CD14-positive monocyte (primary cell): Measurements from ENCODE around the gene CARMIL1. TPM values are rescaled to one million over a fixed set of nuclear protein-coding genes. Genes with fewer than 3 reads are reported as not detected.

ENCODE experiments used
- DNase-seq, 3 donors: peaks; one replicate each; pipeline ENCODE4 v3.0.0-alpha.2; 2011 to 2022
- H2AFZ ChIP-seq: 2 replicates; pipeline ENCODE4 v1.6.0; 2012; ENCODE audit warnings: mild to moderate bottlenecking, low read depth, low read length, inconsistent platforms; ENCODE audit not compliant: insufficient read depth, poor library complexity, severe bottlenecking
- H3K27ac ChIP-seq, 2 donors: 1 replicate in 1 of 2; 2 replicates in 1 of 2; pipeline ENCODE4 v1.5.1; 2012 to 2013; ENCODE audit warnings: low read length in 2 of 2, control low read depth in 1 of 2, inconsistent platforms in 1 of 2, low read depth in 1 of 2, mild to moderate bottlenecking in 1 of 2
- H3K27me3 ChIP-seq, 2 donors: one replicate each; pipeline versions ENCODE4 v1.6.0 to v1.6.1; 2011 to 2013; ENCODE audit warnings: low read length in 2 of 2; ENCODE audit not compliant: control insufficient read depth in 2 of 2, insufficient read depth in 2 of 2
- H3K36me3 ChIP-seq, 2 donors: replicated peaks in 1 of 2; 1 replicate in 1 of 2; 2 replicates in 1 of 2; pipeline versions ENCODE4 v1.5.1 to v1.6.1; 2012 to 2013; ENCODE audit warnings: low read length in 2 of 2, control low read depth in 1 of 2, inconsistent platforms in 1 of 2, mild to moderate bottlenecking in 1 of 2; ENCODE audit not compliant: insufficient read depth in 2 of 2, control insufficient read depth in 1 of 2
- H3K4me1 ChIP-seq, 2 donors: 1 replicate in 1 of 2; 2 replicates in 1 of 2; pipeline versions ENCODE4 v1.5.1 to v1.6.1; 2012 to 2013; ENCODE audit warnings: low read length in 2 of 2, control low read depth in 1 of 2, inconsistent platforms in 1 of 2, mild to moderate bottlenecking in 1 of 2, moderate library complexity in 1 of 2; ENCODE audit not compliant: insufficient read depth in 2 of 2, control insufficient read depth in 1 of 2
- H3K4me2 ChIP-seq: replicated peaks from 2 replicates; pipeline ENCODE3; 2012; ENCODE audit warnings: low read length, moderate library complexity, mild to moderate bottlenecking; ENCODE audit not compliant: poor library complexity, severe bottlenecking; ENCODE audit errors: extremely low read depth
- H3K4me3 ChIP-seq, 3 experiments: fragments of 200-600 bp in 1 of 3; sonication (generic) in 1 of 3; replicated peaks in 1 of 3; 1 replicate in 2 of 3; 2 replicates in 1 of 3; pipeline ENCODE4 v1.5.1; 2011 to 2013; ENCODE audit warnings: low read length in 3 of 3, mild to moderate bottlenecking in 3 of 3, control low read depth in 2 of 3, low read depth in 2 of 3, inconsistent platforms in 1 of 3, moderate library complexity in 1 of 3
- H3K79me2 ChIP-seq: 2 replicates; pipeline ENCODE4 v1.6.0; 2012; ENCODE audit warnings: mild to moderate bottlenecking, control low read depth, inconsistent platforms, low read length, moderate library complexity; ENCODE audit not compliant: insufficient read depth
- H3K9ac ChIP-seq: 2 replicates; pipeline ENCODE4 v1.6.0; 2017; ENCODE audit warnings: low read length, mild to moderate bottlenecking; ENCODE audit not compliant: insufficient read depth, poor library complexity, severe bottlenecking
- H3K9me3 ChIP-seq, 2 donors: replicated peaks in 1 of 2; 1 replicate in 1 of 2; 2 replicates in 1 of 2; pipeline versions ENCODE4 v1.5.1 to v1.6.1; 2012 to 2013; ENCODE audit warnings: low read length in 2 of 2, control low read depth in 1 of 2; ENCODE audit not compliant: control insufficient read depth in 1 of 2, insufficient read depth in 1 of 2
- H4K20me1 ChIP-seq: 2 replicates; pipeline ENCODE4 v1.6.0; 2012; ENCODE audit warnings: mild to moderate bottlenecking, low read length, control low read depth, moderate library complexity; ENCODE audit not compliant: insufficient read depth
- H3K27ac Mint-ChIP-seq, 7 donors: one replicate each; pipeline ENCODE4 v1.8.0; 2020; ENCODE audit warnings: mild to moderate bottlenecking in 7 of 7, mixed read lengths in 7 of 7, moderate library complexity in 6 of 7, inconsistent platforms in 2 of 7
- H3K27me3 Mint-ChIP-seq, 3 donors: one replicate each; pipeline ENCODE4 v1.8.0; 2021 to 2022; ENCODE audit warnings: low read depth in 3 of 3, mild to moderate bottlenecking in 3 of 3, mixed read lengths in 3 of 3, moderate library complexity in 3 of 3, inconsistent platforms in 1 of 3
- H3K36me3 Mint-ChIP-seq, 2 donors: one replicate each; pipeline ENCODE4 v1.8.0; 2020; ENCODE audit warnings: mixed read lengths in 2 of 2, inconsistent platforms in 1 of 2, mild to moderate bottlenecking in 1 of 2
- H3K4me1 Mint-ChIP-seq: one replicate; pipeline ENCODE4 v1.8.0; 2020; ENCODE audit warnings: mild to moderate bottlenecking, mixed read lengths
- H3K4me3 Mint-ChIP-seq, 2 donors: one replicate each; pipeline ENCODE4 v1.8.0; 2020; ENCODE audit warnings: mild to moderate bottlenecking in 2 of 2, mixed read lengths in 2 of 2, moderate library complexity in 1 of 2
- H3K9me3 Mint-ChIP-seq, 7 donors: one replicate each; pipeline ENCODE4 v1.8.0; 2020 to 2022; ENCODE audit warnings: mixed read lengths in 7 of 7, mild to moderate bottlenecking in 6 of 7, moderate library complexity in 6 of 7, inconsistent platforms in 2 of 7
- CTCF ChIP-seq: fragments of 200-600 bp; IDR thresholded peaks from one replicate; pipeline ENCODE4 v1.8.0; 2022; ENCODE audit warnings: antibody characterized with exemption, mild to moderate bottlenecking
- WGBS: methylation state at CpG from one replicate; pipeline ENCODE4 v1.1.5; 2013; ENCODE audit warnings: missing lambda C conversion rate; ENCODE audit not compliant: insufficient coverage; 5-methylcytosine and 5-hydroxymethylcytosine counted together
- intact Hi-C, 2 donors: fragments of 100-400 bp; cut with micrococcal nuclease; formaldehyde crosslinking; loops; one replicate each; pipeline versions ENCODE4 v1.15.0 to v1.15.1; 2023
- polyA plus RNA-seq, 3 donors: library from polyadenylated mRNA; depleted of rRNA in 1 of 3; unstranded in 2 of 3; stranded (reverse) in 1 of 3; fragments of 300-500 nt in 2 of 3; fragments of >200 nt in 1 of 3; fragmentation: Illumina TruSeq in 2 of 3; gene quantifications; 1 replicate in 2 of 3; 2 replicates in 1 of 3; pipeline ENCODE4 v1.2.3, GENCODE V29; 2012 to 2021

The CARMIL1 gene
- polyA plus RNA-seq, 3 donors: 0.30 to 0.49 (median 0.41) TPM

DNA sequence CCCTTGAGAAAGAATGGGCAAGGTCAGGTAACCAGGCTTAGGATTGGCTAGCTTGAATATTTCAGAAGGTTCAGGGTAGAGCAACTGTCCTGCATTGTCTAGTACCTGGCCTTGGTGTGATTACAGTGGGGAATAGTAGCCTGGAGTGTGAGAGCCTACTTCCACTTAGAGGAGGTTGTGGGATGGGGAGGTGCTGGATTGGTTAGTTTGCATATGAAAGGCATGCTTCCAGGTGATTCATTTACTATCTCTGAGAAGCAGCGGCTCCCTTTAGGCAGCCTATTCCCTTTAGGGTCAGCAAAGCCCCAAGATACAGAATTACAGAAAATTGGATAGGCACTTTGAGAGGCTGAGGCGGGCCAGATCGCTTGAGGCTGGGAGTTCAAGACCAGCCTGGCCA lies 347.8 kb downstream of the CARMIL1 start:
- Histone ChIP-seq H3K27me3 (no peaks in the 10 kb centered on the region), H4K20me1 (no peaks in the 10 kb centered on the region), H3K79me2 (no peaks in the 10 kb centered on the region), H3K4me1 (no peaks in the 10 kb centered on the region), H3K9ac (no peak overlapping the region), H3K4me2 (no peak overlapping the region), H2AFZ (no peak overlapping the region), H3K27ac (no peak overlapping the region), H3K4me3 (no peak overlapping the region), H3K36me3 (no peaks in the 10 kb centered on the region), H3K9me3 (no peaks in the 10 kb centered on the region)
- no peaks in the 10 kb centered on the region for H3K9me3 Mint-ChIP-seq
- H3K4me3 Mint-ChIP-seq: no peak overlapping the region
- intact Hi-C loops: no loop called here
- no peak overlapping the region for H3K27ac Mint-ChIP-seq
- peaks cover 0 to 9% (median 2%) of the 10 kb centered on the region in 3 donors for H3K27me3 Mint-ChIP-seq
- TF ChIP-seq CTCF: no peak
- 100% methylated on average over 2 of the region's 3 CpGs for WGBS
- DNase-seq: no peak
- H3K4me1 Mint-ChIP-seq: no peaks in the 10 kb centered on the region
- no peaks in the 10 kb centered on the region for H3K36me3 Mint-ChIP-seq

DNA sequence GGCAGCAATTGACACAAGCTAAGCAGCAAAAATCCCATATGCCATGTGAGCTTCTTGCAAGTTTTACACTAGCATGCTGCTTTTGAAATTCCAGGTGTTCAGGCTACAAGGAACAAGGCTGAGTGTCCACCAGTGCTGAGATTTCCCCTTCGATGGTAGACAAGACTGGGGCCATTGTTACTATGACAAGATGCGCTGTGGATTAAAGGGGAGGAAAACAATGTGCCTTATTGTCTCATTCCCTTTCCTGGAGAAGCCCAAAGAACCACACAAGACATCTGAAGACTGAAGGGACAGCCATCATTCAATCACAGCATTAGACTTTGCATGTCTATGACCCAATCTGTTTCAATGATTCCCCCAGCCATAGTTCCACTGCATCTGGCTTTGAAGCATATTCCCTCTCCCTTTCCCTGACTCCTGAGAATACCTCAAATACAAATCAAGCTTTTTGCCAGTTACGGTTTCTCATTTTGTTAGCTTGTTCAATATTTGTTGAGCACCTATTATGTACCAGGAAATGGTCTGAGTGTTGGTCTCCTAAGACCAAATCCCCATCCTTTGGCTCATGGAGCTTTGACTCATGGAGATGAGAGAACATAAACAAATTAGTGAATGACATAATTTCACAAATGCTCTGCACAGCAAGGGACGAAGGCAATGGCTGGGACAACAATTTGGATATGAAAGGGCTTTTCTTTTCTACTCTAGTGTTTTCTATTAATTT lies 349.5 kb downstream of the CARMIL1 start:
- Histone ChIP-seq H3K4me3 (no peak overlapping the region), H3K79me2 (no peaks in the 10 kb centered on the region), H3K9ac (no peak overlapping the region), H3K4me2 (no peak overlapping the region), H3K9me3 (no peaks in the 10 kb centered on the region), H2AFZ (no peak overlapping the region), H3K27me3 (no peaks in the 10 kb centered on the region), H3K36me3 (no peaks in the 10 kb centered on the region), H3K27ac (no peak overlapping the region), H4K20me1 (no peaks in the 10 kb centered on the region), H3K4me1 (no peaks in the 10 kb centered on the region)
- DNase-seq: no peak
- Mint-ChIP-seq H3K4me3 (no peak overlapping the region), H3K36me3 (no peaks in the 10 kb centered on the region), H3K4me1 (no peaks in the 10 kb centered on the region), H3K27me3 (peaks cover 2 to 11% (median 2%) of the 10 kb centered on the region in 3 donors), H3K27ac (no peak overlapping the region), H3K9me3 (no peaks in the 10 kb centered on the region)
- TF ChIP-seq CTCF: no peak
- intact Hi-C loops: no loop called here
- no CpG with 5 or more reads among the region's 4 CpGs for WGBS
